CD4-positive, alpha-beta T cell (primary cell): ENCODE data around the gene CATSPER2. TPM values are rescaled to one million over a fixed set of nuclear protein-coding genes. Genes with fewer than 3 reads are reported as not detected.
"Not testable (repeated sequence)": the region's sequence is repeated elsewhere in the genome, so short reads cannot be mapped to it uniquely, and the experiment has no call there.

Experiments used
- ATAC-seq: fragments of 200-7000 bp; cut with Tn5 transposase; one replicate; pipeline ENCODE4 v1.10.0; 2022; ENCODE audit warnings: mild to moderate bottlenecking; ENCODE audit not compliant: poor library complexity
- CTCF ChIA-PET: fragments of 350-600 bp; sonication (Branson Sonifier 250); formaldehyde crosslinking; loops from one replicate; lab custom pipeline; 2021; ENCODE audit warnings: antibody characterized with exemption, inconsistent platforms; lab: Charles Lee
- POLR2A ChIA-PET: fragments of 350-600 bp; sonication (Branson Sonifier 250); formaldehyde crosslinking; loops from one replicate; lab custom pipeline; 2021; ENCODE audit warnings: antibody characterized with exemption, inconsistent platforms; lab: Charles Lee
- DNase-seq, 14 experiments: peaks; one replicate each; pipeline ENCODE4 v3.0.0-alpha.2; 2013 to 2020; ENCODE audit warnings: mixed read lengths in 2 of 14
- H3K27ac ChIP-seq, 2 donors: one replicate each; pipeline versions ENCODE4 v1.5.1 to v1.7.0; 2013; ENCODE audit warnings: low read length in 2 of 2, low read depth in 1 of 2, mild to moderate bottlenecking in 1 of 2
- H3K27me3 ChIP-seq, 2 experiments: 1 replicate in 1 of 2; 2 replicates in 1 of 2; pipeline versions ENCODE4 v1.6.1 to v1.7.0; 2013; ENCODE audit warnings: low read length in 2 of 2, control low read depth in 1 of 2, mild to moderate bottlenecking in 1 of 2, moderate library complexity in 1 of 2; ENCODE audit not compliant: insufficient read depth in 2 of 2, control insufficient read depth in 1 of 2
- H3K36me3 ChIP-seq: one replicate; pipeline ENCODE4 v1.6.1; 2013; ENCODE audit warnings: low read length, control low read depth; ENCODE audit not compliant: insufficient read depth
- H3K4me1 ChIP-seq: one replicate; pipeline ENCODE4 v1.6.1; 2013; ENCODE audit warnings: low read length, control low read depth; ENCODE audit not compliant: insufficient read depth
- H3K4me3 ChIP-seq: one replicate; pipeline ENCODE4 v1.5.1; 2013; ENCODE audit warnings: mild to moderate bottlenecking, low read length, moderate library complexity
- H3K9me3 ChIP-seq, 2 experiments: 1 replicate in 1 of 2; 2 replicates in 1 of 2; pipeline versions ENCODE4 v1.6.1 to v1.7.0; 2013; ENCODE audit warnings: low read length in 2 of 2, mild to moderate bottlenecking in 2 of 2, control low read depth in 1 of 2, moderate library complexity in 1 of 2; ENCODE audit not compliant: control insufficient read depth in 1 of 2, insufficient read depth in 1 of 2
- H3K27ac Mint-ChIP-seq: one replicate; pipeline ENCODE4 v1.8.0; 2020; ENCODE audit warnings: mixed read lengths
- H3K27me3 Mint-ChIP-seq: one replicate; pipeline ENCODE4 v1.8.0; 2021; ENCODE audit warnings: mixed read lengths
- H3K36me3 Mint-ChIP-seq: one replicate; pipeline ENCODE4 v1.8.0; 2021; ENCODE audit warnings: low read depth, mixed read lengths
- H3K4me1 Mint-ChIP-seq: one replicate; pipeline ENCODE4 v1.8.0; 2021; ENCODE audit warnings: low read depth, mixed read lengths
- H3K4me3 Mint-ChIP-seq: one replicate; pipeline ENCODE4 v1.8.0; 2020; ENCODE audit warnings: mild to moderate bottlenecking, mixed read lengths
- H3K9me3 Mint-ChIP-seq: one replicate; pipeline ENCODE4 v1.8.0; 2020; ENCODE audit warnings: mixed read lengths
- intact Hi-C, 2 experiments: fragments of 100-400 bp; cut with DNase I in 1 of 2; cut with micrococcal nuclease in 1 of 2; formaldehyde crosslinking; loops; one replicate each; pipeline versions ENCODE4 v1.15.1 to v1.9.0; 2023 to 2025; cut with DNase I, micrococcal nuclease
- total RNA-seq, 174 experiments: library from RNA in 2 of 174; stranded (reverse) in 2 of 174; gene quantifications; one replicate each; pipeline ENCODE4 v1.2.3 and lab custom pipeline; 2021 to 2026

Gene CATSPER2
- total RNA-seq, 2 experiments from 2014 or later: 3.0 to 4.1 TPM

- H3K27ac ChIP-seq, H3K4me1 ChIP-seq, DNase-seq, intact Hi-C loops, H3K27ac Mint-ChIP-seq, ATAC-seq, H3K36me3 ChIP-seq, H3K4me3 Mint-ChIP-seq, CTCF ChIA-PET, POLR2A ChIA-PET, H3K4me3 ChIP-seq, H3K27me3 Mint-ChIP-seq, H3K9me3 ChIP-seq, H3K27me3 ChIP-seq, H3K9me3 Mint-ChIP-seq, H3K36me3 Mint-ChIP-seq, H3K4me1 Mint-ChIP-seq: not testable (repeated sequence)
Measured at GRCh38 chr15:43663333-43663732, 14.7 kb upstream of the CATSPER2 start.

DNA sequence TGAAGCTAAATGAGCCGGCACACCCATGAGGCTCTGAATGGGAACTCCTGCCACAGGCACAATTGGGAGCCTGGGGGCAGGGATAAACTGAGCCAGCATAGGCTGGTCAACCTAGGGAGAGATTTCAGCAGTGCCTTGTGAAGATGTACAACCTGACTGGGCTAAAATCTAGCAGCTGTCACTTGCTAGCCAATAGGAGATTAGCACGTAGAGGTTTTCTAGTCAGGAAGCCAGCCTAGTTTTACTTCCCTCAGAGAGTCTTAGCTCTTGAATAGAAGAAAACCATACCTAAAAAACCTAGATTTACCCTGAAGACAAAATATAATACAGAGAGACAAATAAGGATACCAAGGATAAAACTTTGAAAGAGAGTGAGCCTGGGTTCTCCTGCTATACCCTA is 13.6 kb upstream of the CATSPER2 start:
- H3K27ac ChIP-seq, H3K4me1 ChIP-seq, intact Hi-C loops, H3K27me3 Mint-ChIP-seq, POLR2A ChIA-PET, H3K27ac Mint-ChIP-seq, H3K9me3 Mint-ChIP-seq, H3K4me3 ChIP-seq, H3K4me3 Mint-ChIP-seq, H3K36me3 Mint-ChIP-seq, ATAC-seq, DNase-seq, H3K4me1 Mint-ChIP-seq, CTCF ChIA-PET, H3K9me3 ChIP-seq, H3K27me3 ChIP-seq, H3K36me3 ChIP-seq: not testable (repeated sequence)

GRCh38 chr15:43659727-43660126 is 11.1 kb upstream of the CATSPER2 start:
- CTCF ChIA-PET, H3K9me3 Mint-ChIP-seq, ATAC-seq, H3K36me3 Mint-ChIP-seq, H3K4me3 Mint-ChIP-seq, H3K27ac ChIP-seq, H3K4me1 Mint-ChIP-seq, H3K4me1 ChIP-seq, H3K27me3 Mint-ChIP-seq, POLR2A ChIA-PET, intact Hi-C loops, H3K27me3 ChIP-seq, H3K36me3 ChIP-seq, H3K27ac Mint-ChIP-seq, H3K4me3 ChIP-seq, H3K9me3 ChIP-seq, DNase-seq: not testable (repeated sequence)

- DNase-seq, H3K4me1 Mint-ChIP-seq, POLR2A ChIA-PET, intact Hi-C loops, CTCF ChIA-PET, H3K4me3 ChIP-seq, H3K9me3 Mint-ChIP-seq, H3K36me3 ChIP-seq, H3K9me3 ChIP-seq, H3K4me1 ChIP-seq, H3K27ac ChIP-seq, H3K27ac Mint-ChIP-seq, H3K4me3 Mint-ChIP-seq, H3K27me3 ChIP-seq: not testable (repeated sequence)
- Mint-ChIP-seq H3K36me3 (peaks cover 16% of the 10 kb centered on the region), H3K27me3 (peaks cover 13% of the 10 kb centered on the region)
- ATAC-seq: peak; percentile 67
Measured at GRCh38 chr15:43649430-43649926, 834 bp upstream of the CATSPER2 start.

DNA sequence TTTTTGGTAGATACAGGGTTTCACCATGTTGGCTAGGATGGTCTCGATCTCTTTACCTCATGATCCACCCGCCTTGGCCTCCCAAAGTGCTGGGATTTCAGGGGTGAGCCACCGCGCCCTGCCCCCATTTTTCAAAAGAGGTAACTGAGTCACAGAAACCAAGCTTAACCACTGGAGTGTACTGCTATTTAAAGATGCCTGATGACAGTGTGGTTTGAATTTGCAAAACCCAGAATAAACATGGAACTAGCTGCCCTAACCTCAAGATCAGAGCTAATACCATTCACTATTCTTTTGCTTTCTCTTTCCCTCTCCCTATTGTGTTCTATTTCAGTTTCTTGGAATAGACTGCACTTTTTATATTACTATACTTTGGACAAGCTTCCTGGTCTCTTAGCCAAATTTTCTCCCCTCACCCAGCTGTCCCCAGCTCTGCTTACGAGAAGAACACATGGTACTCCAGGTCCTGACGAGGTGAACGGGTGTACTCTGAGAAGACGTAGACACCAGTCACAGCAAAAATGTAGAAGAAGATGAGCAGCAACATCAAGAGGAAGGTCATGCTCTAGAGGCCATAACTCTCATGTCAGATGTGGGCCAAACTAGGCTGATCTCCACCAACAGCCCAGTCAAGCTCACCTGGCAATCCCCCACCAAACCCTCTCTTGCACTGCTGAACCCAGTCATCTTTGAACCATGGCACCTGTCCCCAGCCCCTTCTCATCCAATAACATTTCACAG is 10.0 kb downstream of the CATSPER2 start:
- H3K4me3 ChIP-seq, POLR2A ChIA-PET, H3K9me3 Mint-ChIP-seq, H3K27ac ChIP-seq, H3K4me3 Mint-ChIP-seq, H3K36me3 ChIP-seq, H3K4me1 Mint-ChIP-seq, ATAC-seq, DNase-seq, intact Hi-C loops, H3K9me3 ChIP-seq, H3K4me1 ChIP-seq, H3K36me3 Mint-ChIP-seq, CTCF ChIA-PET, H3K27ac Mint-ChIP-seq, H3K27me3 ChIP-seq: not testable (repeated sequence)
- H3K27me3 Mint-ChIP-seq: peaks cover 11% of the 10 kb centered on the region

- H3K27ac ChIP-seq, H3K9me3 ChIP-seq, intact Hi-C loops, ATAC-seq, H3K27me3 ChIP-seq, H3K4me1 ChIP-seq, H3K27ac Mint-ChIP-seq, H3K36me3 ChIP-seq, H3K4me3 Mint-ChIP-seq, H3K36me3 Mint-ChIP-seq, DNase-seq, CTCF ChIA-PET, H3K9me3 Mint-ChIP-seq, H3K27me3 Mint-ChIP-seq, POLR2A ChIA-PET, H3K4me1 Mint-ChIP-seq, H3K4me3 ChIP-seq: not testable (repeated sequence)
Measured at GRCh38 chr15:43626937-43627336, 21.7 kb downstream of the CATSPER2 start.
